ENCODE measurements around the gene INTS1. TPM values are rescaled to one million over a fixed set of nuclear protein-coding genes. Genes with fewer than 3 reads are reported as not detected.

Gene INTS1
- total RNA-seq, 2 donors from 2014 or later: 66.3 to 72.9 TPM

- H3K36me3 ChIP-seq (replicated peaks in 1 of 2; ENCODE audit: insufficient read depth in 1 of 2, low read depth in 2 of 2): no peaks in the 10 kb centered on the region
- 0 to 1% methylated on average over 6 to 51 of the region's 55 CpGs for WGBS, 2 donors
- no peaks in the 10 kb centered on the region for H3K27me3 ChIP-seq
- intact Hi-C loops (cut with DNase I): no loop called here
- ATAC-seq (peak; percentile 16), DNase-seq (peak; percentile 59 to 66 (median 62))
- TF ChIP-seq, protein P1, sequence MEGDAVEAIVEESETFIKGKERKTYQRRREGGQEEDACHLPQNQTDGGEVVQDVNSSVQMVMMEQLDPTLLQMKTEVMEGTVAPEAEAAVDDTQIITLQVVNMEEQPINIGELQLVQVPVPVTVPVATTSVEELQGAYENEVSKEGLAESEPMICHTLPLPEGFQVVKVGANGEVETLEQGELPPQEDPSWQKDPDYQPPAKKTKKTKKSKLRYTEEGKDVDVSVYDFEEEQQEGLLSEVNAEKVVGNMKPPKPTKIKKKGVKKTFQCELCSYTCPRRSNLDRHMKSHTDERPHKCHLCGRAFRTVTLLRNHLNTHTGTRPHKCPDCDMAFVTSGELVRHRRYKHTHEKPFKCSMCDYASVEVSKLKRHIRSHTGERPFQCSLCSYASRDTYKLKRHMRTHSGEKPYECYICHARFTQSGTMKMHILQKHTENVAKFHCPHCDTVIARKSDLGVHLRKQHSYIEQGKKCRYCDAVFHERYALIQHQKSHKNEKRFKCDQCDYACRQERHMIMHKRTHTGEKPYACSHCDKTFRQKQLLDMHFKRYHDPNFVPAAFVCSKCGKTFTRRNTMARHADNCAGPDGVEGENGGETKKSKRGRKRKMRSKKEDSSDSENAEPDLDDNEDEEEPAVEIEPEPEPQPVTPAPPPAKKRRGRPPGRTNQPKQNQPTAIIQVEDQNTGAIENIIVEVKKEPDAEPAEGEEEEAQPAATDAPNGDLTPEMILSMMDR (IDR thresholded peaks at IDR 0.05): no peak
- peak; percentile 31 to 69 (median 63) for TF ChIP-seq POLR2A (IDR thresholded peaks at IDR 0.05)
- peak overlapping the region; percentile 97 to 100 (median 98) for H3K27ac ChIP-seq
- H3K4me3 ChIP-seq: peak overlapping the region in 1 of 2 donors; percentile 55
- peaks cover 50% of the 10 kb centered on the region for H3K4me1 ChIP-seq
- H3K9me3 ChIP-seq: no peaks in the 10 kb centered on the region
Measured at GRCh38 chr7:1531263-1531978, 27.2 kb upstream of the INTS1 start.

- peak; percentile 7 for ATAC-seq
Measured at GRCh38 chr7:1530946-1531262, 26.7 kb upstream of the INTS1 start.

DNA sequence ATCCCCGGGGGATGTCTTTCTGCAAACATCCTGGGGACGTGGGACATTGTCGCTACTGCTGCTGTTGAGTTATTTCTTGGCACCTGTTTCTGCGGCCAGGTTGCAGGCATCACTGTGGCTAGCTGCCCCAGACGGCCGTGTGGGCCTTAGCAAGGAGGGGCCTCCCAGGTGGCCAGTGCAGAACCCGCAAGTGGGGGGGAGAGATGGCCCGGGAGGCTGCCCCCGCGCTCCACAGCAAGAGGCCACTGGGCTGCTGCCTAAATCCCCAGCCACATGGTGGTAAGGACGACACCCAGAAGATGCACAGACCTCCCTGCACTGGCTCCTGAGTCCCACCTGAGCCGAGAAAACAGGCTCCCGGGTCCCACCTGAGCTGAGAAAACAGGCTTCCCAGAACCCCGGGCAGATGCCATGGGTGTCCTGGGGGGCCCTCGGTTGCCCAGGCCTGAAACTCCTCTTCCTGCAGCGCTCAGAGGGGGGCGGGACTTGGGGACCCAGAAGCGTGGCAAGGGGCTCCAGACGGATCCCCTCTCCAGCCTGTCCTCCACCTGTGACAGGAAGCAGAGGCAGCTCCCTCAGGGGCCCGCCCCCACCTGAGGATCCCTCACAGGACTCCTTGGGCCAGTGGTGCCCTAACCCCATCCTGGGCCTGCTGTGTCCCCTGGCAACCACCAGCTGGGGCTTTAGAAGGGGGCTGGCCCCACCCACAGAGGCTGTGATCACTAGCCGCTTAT is 25.4 kb upstream of the INTS1 start:
- intact Hi-C loops (cut with DNase I): no loop called here
- Histone ChIP-seq H3K27me3 (no peaks in the 10 kb centered on the region), H3K27ac (peak overlapping the region in 2 of 4 donors; percentile 97 to 100), H3K4me3 (no peak overlapping the region), H3K36me3 (replicated peaks in 1 of 2; ENCODE audit: insufficient read depth in 1 of 2, low read depth in 2 of 2) (no peaks in the 10 kb centered on the region), H3K9me3 (no peaks in the 10 kb centered on the region), H3K4me1 (peaks cover 33% of the 10 kb centered on the region)
- TF ChIP-seq, protein P1 (IDR thresholded peaks at IDR 0.05): no peak
- no peak for TF ChIP-seq POLR2A (IDR thresholded peaks at IDR 0.05)
- ATAC-seq (no peak), DNase-seq (peak in 2 of 4 donors; percentile 23 to 35)
- WGBS, 2 donors: 65 to 66% methylated on average over 10 to 19 of the region's 21 CpGs

More at GRCh38 chr7:1530946-1531262, 26.7 kb upstream of the INTS1 start:
- DNase-seq: peak in 2 of 4 donors; percentile 26 to 41
- no peaks in the 10 kb centered on the region for H3K9me3 ChIP-seq
- H3K36me3 ChIP-seq (replicated peaks in 1 of 2; ENCODE audit: insufficient read depth in 1 of 2, low read depth in 2 of 2): no peaks in the 10 kb centered on the region
- 0% methylated on average over 44 of the region's 45 CpGs; no CpG with 5 or more reads in 1 of the 2 donors for WGBS, 2 donors
- H3K27me3 ChIP-seq: no peaks in the 10 kb centered on the region
- peak overlapping the region in 1 of 2 donors; percentile 55 for H3K4me3 ChIP-seq
- intact Hi-C loops (cut with DNase I): no loop called here
- TF ChIP-seq, protein P1 (IDR thresholded peaks at IDR 0.05): no peak
- no peak for TF ChIP-seq POLR2A (IDR thresholded peaks at IDR 0.05)
- H3K27ac ChIP-seq: peak overlapping the region; percentile 97 to 100 (median 98)
- peaks cover 45% of the 10 kb centered on the region for H3K4me1 ChIP-seq

- peaks cover 5% of the 10 kb centered on the region for H3K4me1 ChIP-seq
- no peaks in the 10 kb centered on the region for H3K27me3 ChIP-seq
- no peak for TF ChIP-seq POLR2A (IDR thresholded peaks at IDR 0.05)
- TF ChIP-seq, protein P1 (IDR thresholded peaks at IDR 0.05): no peak
- H3K27ac ChIP-seq: no peak overlapping the region
- ATAC-seq (no peak), DNase-seq (no peak)
- 54 to 65% methylated on average over 6 of the region's 6 CpGs for WGBS, 2 donors
- intact Hi-C loops (cut with DNase I): no loop called here
- no peaks in the 10 kb centered on the region for H3K9me3 ChIP-seq
- H3K36me3 ChIP-seq (replicated peaks in 1 of 2; ENCODE audit: insufficient read depth in 1 of 2, low read depth in 2 of 2): no peaks in the 10 kb centered on the region
- H3K4me3 ChIP-seq: no peak overlapping the region
Measured at GRCh38 chr7:1526271-1526754, 22.1 kb upstream of the INTS1 start.
